Endothelial cell (in vitro differentiated cells): ENCODE data around the gene S100A1. TPM values are rescaled to one million over a fixed set of nuclear protein-coding genes. Genes with fewer than 3 reads are reported as not detected.

Source experiments
- DNase-seq: peaks from one replicate; pipeline ENCODE4 v3.0.0; 2021; ENCODE audit warnings: low spot score
- H3K27ac Mint-ChIP-seq: one replicate; pipeline ENCODE4 v1.8.0; 2021; ENCODE audit warnings: mixed read lengths, inconsistent platforms; ENCODE audit not compliant: unreplicated experiment
- H3K27me3 Mint-ChIP-seq: one replicate; pipeline ENCODE4 v1.8.0; 2021; ENCODE audit warnings: mild to moderate bottlenecking, moderate library complexity, mixed read lengths, inconsistent platforms; ENCODE audit not compliant: unreplicated experiment
- H3K36me3 Mint-ChIP-seq: one replicate; pipeline ENCODE4 v1.8.0; 2021; ENCODE audit warnings: mild to moderate bottlenecking, low read depth, mixed read lengths, inconsistent platforms; ENCODE audit not compliant: unreplicated experiment
- H3K4me1 Mint-ChIP-seq: one replicate; pipeline ENCODE4 v1.8.0; 2021; ENCODE audit warnings: mild to moderate bottlenecking, mixed read lengths, inconsistent platforms; ENCODE audit not compliant: unreplicated experiment
- H3K4me3 Mint-ChIP-seq: one replicate; pipeline ENCODE4 v1.8.0; 2021; ENCODE audit warnings: mild to moderate bottlenecking, mixed read lengths, inconsistent platforms; ENCODE audit not compliant: unreplicated experiment
- H3K9me3 Mint-ChIP-seq: one replicate; pipeline ENCODE4 v1.8.0; 2021; ENCODE audit warnings: mixed read lengths, inconsistent platforms; ENCODE audit not compliant: unreplicated experiment
- total RNA-seq: library from RNA; stranded (reverse); fragmentation: NEBNext Ultra II Directional; extraction: Animal tissue kit (Norgen Biotek cat#: 25700); gene quantifications from one replicate; pipeline ENCODE4 v1.2.1, GENCODE V29; 2021; ENCODE audit not compliant: unreplicated experiment
- TF ChIP-seq, protein P1 (sequence below): fragments of 200-600 bp; sonication (generic); IDR thresholded peaks from one replicate; pipeline ENCODE4 v1.5.0; 2021; ENCODE audit warnings: antibody characterized with exemption; ENCODE audit not compliant: unreplicated experiment

S100A1 gene
- total RNA-seq, 1 donor from 2014 or later: not detected

DNA sequence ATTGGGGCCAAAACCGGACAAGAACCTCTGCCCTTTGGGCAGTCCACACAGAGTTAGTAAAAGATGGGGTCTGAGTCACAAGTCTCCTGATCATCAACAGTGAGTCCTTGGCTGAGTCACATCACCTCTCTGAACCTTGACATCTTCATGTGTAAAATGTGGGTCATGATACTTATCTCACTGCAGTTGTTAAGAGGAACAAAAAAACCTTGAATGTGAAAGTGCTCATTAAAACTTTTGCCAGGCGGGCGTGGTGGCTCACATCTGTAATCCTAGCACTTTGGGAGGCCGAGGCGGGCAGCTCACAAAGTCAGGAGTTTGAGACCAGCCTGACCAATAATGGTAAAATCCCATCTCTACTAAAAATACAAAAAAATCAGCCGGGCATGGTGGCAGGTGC is 31.0 kb upstream of the S100A1 start:
- Mint-ChIP-seq H3K4me3 (no peak overlapping the region), H3K36me3 (no peaks in the 10 kb centered on the region), H3K27ac (no peak overlapping the region), H3K4me1 (peaks cover 8% of the 10 kb centered on the region), H3K9me3 (no peaks in the 10 kb centered on the region), H3K27me3 (peaks cover 9% of the 10 kb centered on the region)
- DNase-seq: no peak
- TF ChIP-seq, protein P1, sequence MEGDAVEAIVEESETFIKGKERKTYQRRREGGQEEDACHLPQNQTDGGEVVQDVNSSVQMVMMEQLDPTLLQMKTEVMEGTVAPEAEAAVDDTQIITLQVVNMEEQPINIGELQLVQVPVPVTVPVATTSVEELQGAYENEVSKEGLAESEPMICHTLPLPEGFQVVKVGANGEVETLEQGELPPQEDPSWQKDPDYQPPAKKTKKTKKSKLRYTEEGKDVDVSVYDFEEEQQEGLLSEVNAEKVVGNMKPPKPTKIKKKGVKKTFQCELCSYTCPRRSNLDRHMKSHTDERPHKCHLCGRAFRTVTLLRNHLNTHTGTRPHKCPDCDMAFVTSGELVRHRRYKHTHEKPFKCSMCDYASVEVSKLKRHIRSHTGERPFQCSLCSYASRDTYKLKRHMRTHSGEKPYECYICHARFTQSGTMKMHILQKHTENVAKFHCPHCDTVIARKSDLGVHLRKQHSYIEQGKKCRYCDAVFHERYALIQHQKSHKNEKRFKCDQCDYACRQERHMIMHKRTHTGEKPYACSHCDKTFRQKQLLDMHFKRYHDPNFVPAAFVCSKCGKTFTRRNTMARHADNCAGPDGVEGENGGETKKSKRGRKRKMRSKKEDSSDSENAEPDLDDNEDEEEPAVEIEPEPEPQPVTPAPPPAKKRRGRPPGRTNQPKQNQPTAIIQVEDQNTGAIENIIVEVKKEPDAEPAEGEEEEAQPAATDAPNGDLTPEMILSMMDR: no peak

DNA sequence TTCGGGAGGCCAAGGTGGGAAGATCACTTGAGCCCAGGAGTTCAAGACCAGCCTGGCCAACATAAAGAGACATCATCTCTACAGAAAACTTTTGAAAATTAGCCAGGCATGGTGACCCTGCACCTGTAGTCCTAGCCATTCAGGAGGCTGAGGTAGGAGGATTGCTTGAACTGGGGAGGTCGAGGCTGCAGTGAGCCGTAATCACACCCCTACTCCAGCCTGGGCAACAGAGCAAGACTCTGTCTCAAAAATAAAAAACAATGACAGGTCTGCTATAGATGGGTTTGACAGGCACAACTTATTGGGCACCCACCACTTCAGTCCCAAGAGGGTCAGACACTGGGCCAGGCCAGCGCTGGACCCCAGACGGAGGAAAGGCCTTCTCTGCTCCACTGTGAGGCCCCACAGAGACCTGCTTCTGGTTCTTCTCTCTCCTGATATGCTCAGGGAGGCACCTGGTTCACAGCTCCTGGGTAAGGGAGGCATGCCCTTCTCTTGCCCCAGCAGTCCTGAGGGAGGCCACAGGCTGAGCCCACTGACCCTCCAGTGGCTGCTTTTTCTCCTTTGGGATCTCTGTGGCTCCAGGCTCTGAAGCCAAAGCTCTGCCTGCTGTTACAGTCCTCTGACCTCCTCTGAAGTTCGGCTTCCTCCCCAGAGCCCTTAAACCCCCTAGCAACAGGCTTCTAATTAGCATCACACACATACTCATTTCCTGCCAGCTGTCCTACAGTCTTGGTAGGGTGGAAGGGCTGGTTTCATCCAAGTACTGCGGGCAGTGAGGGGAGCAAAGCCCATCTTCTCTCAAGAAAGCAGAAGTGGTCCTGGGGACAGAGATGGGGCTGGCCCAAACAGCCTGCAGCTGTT is 29.7 kb upstream of the S100A1 start:
- peak; percentile 20 for DNase-seq
- Mint-ChIP-seq H3K27ac (peak overlapping the region; percentile 89), H3K4me1 (peaks cover 8% of the 10 kb centered on the region), H3K27me3 (peaks cover 5% of the 10 kb centered on the region), H3K9me3 (no peaks in the 10 kb centered on the region), H3K36me3 (no peaks in the 10 kb centered on the region), H3K4me3 (no peak overlapping the region)
- TF ChIP-seq, protein P1: no peak

GRCh38 chr1:153599847-153600246 is 28.4 kb upstream of the S100A1 start:
- Mint-ChIP-seq H3K9me3 (no peaks in the 10 kb centered on the region), H3K36me3 (no peaks in the 10 kb centered on the region), H3K27me3 (peaks cover 5% of the 10 kb centered on the region), H3K4me3 (no peak overlapping the region), H3K27ac (no peak overlapping the region), H3K4me1 (peaks cover 8% of the 10 kb centered on the region)
- no peak for DNase-seq
- TF ChIP-seq, protein P1: no peak

GRCh38 chr1:153602749-153603148 is 25.5 kb upstream of the S100A1 start:
- Mint-ChIP-seq H3K27me3 (peaks cover under 1% of the 10 kb centered on the region), H3K4me3 (no peak overlapping the region), H3K4me1 (peaks cover 21% of the 10 kb centered on the region), H3K36me3 (peaks cover 6% of the 10 kb centered on the region), H3K9me3 (no peaks in the 10 kb centered on the region), H3K27ac (no peak overlapping the region)
- TF ChIP-seq, protein P1: no peak
- DNase-seq: no peak

- Mint-ChIP-seq H3K4me3 (no peak overlapping the region), H3K9me3 (no peaks in the 10 kb centered on the region), H3K27me3 (peaks cover 10% of the 10 kb centered on the region), H3K4me1 (peaks cover 45% of the 10 kb centered on the region), H3K36me3 (peaks cover 7% of the 10 kb centered on the region), H3K27ac (peak overlapping the region; percentile 52)
- no peak for DNase-seq
- TF ChIP-seq, protein P1: no peak
Measured at GRCh38 chr1:153606194-153606593, 22.0 kb upstream of the S100A1 start.
